Astrocyte of the hippocampus (primary cell): ENCODE measurements around the gene LIN28B.

ENCODE experiments used
- DNase-seq: peaks from one replicate; pipeline ENCODE4 v3.0.0; 2011; ENCODE audit warnings: low read depth, low spot score

The LIN28B gene

DNA sequence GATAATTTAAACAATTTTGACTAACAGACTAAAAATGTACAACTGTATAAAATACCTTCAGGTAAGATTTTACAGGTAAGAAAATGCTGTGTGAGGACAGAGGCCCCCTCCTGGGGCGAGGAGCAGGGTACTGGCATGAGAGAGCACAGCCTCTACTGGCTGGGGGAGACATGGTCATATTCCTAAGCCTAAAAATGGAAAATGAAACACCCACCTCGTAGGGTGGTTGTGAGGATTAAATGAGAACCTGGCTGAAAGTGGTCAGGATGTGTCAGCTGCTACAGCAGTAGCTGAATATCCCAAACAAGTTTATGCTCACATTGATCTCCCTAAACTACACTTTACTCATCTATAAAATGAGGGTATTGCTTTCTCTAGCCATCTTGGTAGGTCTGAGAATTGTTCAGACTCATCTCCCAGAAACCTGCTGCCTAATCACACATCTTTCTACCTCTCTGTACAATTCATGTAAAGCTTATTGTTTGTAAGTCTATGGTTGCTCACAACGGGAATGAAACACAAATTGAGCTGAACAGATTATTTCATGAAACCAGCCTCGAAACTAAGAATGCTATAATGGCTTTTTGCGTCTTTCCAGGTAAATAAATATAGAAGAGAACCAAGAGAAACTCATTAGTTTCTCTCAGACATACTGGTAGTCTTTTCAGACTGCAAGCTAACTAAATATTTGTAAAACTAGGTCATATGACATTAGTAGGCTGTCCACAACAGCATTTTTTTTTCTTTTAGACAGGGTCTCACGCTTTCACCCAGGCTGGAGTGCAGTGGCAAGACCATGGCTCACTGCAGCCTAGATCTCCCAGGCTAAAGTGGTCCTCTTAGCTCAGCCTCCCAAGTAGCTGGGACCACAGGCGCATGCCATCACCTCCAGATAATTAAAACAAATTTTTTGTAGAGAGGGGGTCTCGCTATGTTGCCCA is 153.3 kb downstream of the LIN28B start:
- no peak for DNase-seq

DNA sequence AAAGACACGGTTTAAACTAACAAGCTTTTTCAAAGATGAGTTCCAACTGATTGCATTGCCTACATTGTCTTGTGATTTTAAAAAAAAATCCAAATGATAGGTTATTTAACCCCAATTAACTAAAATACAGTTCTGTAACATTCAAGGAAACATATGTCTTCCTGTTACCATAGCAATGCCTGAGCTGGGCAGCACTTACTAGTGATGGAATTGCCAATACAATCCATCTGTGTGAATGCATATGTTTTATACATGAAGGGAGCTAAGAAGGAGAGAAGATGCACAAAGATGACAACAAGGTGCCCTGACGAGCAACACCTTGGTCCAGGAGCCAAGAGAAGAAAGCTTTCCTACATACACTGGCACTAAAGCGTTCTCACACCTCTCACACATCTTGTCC is 154.2 kb downstream of the LIN28B start:
- DNase-seq = no peak

DNA sequence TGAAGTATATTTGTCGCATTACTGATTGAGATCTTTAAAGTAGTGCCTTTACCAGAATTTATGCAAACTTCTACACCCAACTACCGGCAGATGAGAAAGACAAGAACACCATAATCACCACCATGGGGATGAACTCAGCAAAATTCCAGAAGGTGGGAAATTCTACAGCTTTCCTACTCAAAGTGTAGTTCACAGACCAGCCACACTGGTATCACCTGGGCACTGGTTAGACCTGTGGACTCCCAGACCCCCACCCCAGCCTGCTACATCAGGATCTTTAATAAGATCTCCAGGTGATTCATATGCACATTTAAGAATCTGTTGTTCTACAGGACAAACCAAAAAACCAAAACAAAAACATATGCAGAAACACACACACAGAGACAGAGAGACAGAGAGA is 155.0 kb downstream of the LIN28B start:
- DNase-seq = no peak

DNA sequence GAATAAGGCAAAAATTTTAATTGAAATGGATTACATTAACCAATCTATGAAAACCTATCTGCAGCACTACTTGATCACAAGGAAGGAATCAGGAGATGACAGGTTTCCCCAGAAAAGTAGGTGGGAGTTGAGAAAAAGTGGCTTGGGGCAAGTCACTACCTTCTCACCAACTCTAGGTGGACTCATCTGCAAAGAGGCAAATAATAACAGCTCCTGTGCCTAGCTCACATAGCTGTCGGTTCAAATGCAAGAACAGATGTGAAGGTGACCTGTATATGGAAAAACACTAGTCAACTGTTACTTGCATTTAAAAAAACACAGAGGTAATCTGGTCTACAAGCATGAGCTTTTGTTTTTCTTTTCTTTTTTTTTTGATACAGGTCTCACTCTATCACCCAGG is 155.7 kb downstream of the LIN28B start:
- DNase-seq = no peak

DNA sequence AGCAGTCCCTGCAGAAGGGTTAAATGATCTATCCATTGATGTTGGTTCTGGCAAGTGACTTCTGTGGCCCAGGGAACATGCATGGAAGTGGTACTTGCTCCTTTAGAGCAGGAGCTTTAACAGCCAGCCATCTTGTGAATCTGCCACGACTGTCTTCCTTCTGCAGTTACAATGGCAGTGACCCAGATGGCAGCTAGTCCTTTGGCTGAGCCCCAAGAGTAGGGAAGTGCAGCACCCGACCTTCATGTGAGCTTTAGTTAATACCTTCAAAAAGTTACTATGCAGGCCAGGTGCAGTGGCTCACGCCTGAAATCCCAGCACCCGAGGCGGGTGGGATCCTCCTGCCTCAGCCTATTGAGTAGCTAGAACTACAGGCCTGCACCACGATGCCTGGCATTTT is 156.5 kb downstream of the LIN28B start:
- no peak for DNase-seq

DNA sequence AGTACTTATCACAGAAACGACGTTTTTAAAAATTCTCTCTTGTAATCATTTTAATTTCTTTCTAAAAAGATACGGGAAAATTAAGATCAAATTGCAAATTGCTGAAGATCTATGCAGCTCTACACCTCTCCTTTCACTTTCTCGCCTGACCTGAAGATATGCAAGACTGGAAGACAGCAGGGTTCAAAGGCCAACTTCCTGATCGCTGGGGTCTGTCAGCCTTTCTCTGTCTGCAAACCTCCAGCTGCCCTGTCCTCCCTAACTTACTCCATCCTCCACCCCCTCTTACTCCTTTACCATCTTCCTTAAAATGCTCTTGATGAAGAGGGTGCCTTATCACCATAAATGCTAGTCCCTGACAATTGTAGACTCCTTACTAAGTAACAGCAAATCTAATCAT is 159.2 kb downstream of the LIN28B start:
- DNase-seq = no peak

DNA sequence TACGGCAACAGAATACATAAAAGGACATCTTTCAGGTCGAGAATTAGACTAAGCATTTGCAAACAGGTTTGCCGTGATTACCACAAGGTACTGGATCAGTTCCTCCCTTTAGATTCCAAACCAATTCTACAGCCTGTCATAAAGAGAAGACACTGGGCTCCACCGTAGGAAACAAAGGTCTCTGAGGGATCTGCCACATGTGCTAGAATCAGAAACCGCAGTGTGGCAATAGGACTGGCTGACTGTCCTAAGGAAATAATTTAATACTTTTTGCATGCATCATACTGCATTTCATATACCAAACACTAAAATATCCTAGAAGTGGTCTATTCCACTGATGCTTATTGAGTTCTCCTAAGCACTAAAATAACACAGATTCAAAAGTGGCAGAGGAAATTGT is 163.7 kb downstream of the LIN28B start:
- no peak for DNase-seq

DNA sequence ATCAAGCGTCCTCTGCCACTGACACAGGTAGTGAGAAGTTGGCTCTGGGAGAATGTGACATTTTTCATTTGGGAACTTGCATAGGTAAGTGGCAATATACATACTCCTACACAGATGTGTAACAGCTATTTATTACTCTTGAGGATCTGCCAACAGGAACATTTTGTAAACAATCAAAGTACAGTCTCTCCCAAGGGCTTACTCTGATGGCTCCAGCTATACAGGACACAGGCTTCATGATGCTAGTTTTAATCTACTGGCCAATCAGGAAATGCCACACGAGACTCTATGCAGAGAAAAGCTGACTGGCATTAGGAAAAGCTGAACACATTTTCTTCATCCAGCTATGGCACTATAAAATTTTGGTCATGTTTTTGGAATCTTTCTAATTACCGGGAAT is 165.1 kb downstream of the LIN28B start:
- no peak for DNase-seq

DNA sequence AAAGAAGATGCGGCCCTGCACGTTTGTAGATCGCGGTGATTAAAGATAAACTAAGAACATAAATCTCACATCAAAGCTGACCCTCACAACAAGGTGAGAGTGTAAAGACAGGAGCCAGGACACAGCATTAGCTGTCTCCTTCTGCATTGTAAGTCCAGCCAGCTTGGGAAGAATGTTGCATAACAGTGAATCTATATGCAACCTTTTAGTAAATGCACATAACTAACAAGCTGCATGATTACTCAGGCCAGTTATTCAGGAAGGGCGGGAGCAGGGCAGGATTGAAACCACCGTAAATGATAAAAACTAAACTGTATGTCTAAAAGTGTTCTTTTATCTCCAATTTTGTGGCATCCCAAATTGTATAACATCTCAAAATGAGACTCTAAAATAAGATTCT is 165.8 kb downstream of the LIN28B start:
- no peak for DNase-seq
